GM15510 (cell line): Measurements from ENCODE around the gene PDZK1IP1.

Experiments used
- POLR2A ChIP-seq: IDR thresholded peaks from 3 replicates; pipeline ENCODE4 v1.6.1; 2011; ENCODE audit warnings: borderline replicate concordance; ENCODE audit not compliant: insufficient read length; ENCODE audit errors: extremely low read depth

Gene PDZK1IP1

GRCh38 chr1:47192458-47193384 is 2.9 kb upstream of the PDZK1IP1 start:
- TF ChIP-seq POLR2A, result no peak

- no peak for TF ChIP-seq POLR2A
Measured at GRCh38 chr1:47191940-47192457, 2.2 kb upstream of the PDZK1IP1 start.

DNA sequence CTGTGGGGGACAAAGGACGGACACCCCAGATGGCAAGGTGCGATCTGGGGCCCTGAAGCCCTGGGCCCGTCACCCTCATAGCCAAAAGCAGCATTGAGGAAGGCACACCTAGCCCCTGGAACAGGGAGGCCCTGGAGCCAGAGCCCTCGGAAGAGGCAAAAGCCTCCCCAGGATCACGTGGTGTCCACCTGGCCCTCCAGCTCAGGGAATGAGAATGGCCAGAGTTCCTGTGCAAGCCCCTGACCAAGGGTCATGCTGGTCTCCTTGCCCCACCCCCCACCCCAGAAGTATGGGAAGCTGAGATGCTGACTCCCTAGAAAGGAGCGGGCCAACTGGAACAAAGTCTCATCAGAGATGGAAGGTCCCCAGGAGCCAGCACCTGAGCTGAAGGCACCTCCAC is 1.0 kb upstream of the PDZK1IP1 start:
- TF ChIP-seq POLR2A, result no peak

GRCh38 chr1:47190509-47190855 is 646 bp upstream of the PDZK1IP1 start:
- TF ChIP-seq POLR2A, result no peak

DNA sequence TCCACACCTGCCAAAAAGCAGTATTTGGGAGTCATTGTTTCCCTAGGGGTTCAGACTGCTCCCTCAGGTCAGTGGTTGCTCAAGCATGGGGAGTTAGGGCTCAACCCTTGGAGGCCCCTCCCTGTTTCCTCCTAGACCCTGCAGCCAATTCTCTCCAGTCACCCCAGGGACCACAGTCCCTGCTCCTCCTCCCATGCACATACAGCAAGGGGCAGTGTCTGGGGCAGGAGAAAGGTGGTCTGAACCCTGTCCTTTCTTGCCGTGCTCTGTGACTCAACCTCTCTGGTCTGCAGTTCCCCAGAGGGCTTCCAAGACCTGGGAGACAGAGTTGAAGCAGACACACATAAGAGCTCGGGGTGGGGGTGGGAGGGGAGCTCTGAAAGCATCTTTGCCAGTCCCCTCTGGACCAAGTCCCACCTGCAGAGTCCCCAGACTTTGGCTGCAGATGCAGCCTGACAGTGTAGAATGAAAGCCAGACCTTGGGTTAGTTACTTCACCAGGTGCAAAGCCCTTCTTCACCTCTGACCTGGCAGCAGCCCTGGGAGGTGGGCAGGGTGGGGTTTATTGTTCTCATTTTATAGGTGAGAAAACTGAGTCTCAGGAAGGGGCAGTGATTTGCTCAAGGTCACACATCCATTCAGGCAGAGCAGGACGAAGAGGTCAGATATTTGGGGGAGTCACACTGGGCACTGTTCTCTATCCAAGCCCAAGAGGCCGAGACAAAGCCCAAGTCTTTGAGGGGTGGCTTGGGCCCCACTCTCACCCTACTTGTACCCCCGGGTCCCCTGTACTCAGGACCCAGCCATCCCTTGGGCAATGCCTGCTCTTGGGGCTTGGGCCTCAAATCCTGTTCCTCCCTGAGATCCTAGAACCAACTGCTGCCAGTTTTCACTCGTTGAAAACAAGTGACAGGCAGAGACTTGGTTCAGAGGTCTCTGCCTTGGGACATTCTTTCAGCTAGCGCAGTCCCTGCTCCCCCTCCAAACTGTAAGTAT is 748 bp downstream of the PDZK1IP1 start:
- TF ChIP-seq POLR2A, result no peak

GRCh38 chr1:47187926-47188250 is 1.9 kb downstream of the PDZK1IP1 start:
- no peak for TF ChIP-seq POLR2A

- TF ChIP-seq POLR2A, result no peak
Measured at GRCh38 chr1:47187231-47187925, 2.5 kb downstream of the PDZK1IP1 start.

DNA sequence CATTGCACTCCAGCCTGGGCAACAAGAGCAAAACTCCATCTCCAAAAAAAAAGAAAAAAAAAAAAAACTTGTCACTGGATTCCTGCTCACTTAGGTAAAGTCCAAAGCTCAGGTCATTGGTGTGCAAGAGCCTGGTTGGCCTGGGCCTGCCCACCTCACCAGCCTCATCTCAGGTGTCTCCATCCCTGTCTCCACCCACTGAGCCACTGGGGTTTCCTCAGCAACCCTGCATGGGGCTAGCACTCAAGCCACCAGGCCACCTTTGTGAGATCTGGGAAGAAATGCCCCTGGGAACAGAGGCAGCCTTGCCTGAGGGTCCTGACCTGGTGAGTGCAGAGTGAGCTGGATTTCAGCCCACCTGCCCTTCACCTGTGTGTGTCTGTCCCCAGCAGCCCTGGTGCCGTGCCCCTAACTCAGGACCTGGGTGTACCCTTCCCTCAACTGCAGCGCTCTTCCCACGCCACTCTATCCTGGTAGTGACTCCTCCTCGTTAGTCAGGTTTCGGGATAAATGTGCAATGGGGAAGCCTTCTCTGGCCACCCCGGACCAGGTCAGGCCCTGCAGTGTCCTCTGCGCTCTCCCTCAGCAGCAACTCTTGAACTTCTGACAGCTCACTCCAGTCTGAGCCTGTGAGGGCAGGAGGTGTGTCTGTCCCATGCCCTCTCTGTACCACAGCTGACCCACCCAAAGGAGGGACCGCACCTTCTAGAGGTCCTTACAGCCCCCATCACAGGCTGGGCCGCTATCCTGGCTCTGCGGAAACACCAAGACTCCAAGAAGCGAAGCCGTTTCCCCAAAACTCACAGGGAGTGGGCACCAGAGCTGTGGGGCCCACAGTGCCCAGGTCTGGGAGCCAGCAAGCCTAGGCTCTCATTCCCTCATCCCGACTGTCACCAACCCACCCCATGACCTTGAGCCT is 3.3 kb downstream of the PDZK1IP1 start:
- TF ChIP-seq POLR2A, result no peak

DNA sequence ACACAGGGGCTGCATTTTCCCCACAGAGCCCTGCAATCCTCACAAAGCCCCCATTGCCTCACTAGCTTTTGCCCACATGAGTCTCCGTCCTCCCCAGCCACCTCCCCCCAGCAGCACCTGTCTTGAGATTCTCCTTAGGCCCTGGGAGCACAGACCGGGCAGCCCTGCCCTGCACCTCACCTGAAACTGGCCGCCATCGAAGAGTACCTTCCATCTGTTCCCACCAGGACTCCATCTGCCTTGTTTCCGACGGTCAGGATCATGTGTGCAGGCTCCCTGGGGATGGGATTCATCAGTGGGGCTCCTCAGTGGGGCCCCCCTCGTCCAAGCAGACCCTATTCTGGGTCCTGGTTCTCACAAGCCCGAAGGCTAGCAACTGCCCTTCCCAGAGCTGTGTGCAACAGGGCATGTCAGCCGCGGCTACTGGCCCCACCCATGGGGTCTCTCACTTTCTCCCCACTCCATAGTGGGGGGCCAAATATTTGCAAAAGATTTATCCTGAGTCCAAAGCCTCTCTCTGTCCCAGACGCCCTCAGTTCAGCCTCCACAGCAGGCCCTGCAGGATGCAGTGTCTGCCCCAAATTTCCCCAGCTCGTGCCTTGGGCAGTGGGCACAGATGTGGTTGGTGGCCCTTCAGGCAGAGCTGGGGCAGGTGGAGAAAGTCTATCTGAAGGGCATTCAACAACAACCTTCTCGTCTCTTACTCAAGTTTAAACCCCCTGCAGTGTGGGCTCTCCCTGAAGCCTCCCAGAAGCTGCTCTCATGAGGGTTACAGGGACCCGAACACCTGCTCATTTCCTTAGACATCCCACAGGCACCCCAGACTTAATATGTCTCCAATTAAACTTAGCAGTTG is 4.8 kb downstream of the PDZK1IP1 start:
- TF ChIP-seq POLR2A, result no peak

DNA sequence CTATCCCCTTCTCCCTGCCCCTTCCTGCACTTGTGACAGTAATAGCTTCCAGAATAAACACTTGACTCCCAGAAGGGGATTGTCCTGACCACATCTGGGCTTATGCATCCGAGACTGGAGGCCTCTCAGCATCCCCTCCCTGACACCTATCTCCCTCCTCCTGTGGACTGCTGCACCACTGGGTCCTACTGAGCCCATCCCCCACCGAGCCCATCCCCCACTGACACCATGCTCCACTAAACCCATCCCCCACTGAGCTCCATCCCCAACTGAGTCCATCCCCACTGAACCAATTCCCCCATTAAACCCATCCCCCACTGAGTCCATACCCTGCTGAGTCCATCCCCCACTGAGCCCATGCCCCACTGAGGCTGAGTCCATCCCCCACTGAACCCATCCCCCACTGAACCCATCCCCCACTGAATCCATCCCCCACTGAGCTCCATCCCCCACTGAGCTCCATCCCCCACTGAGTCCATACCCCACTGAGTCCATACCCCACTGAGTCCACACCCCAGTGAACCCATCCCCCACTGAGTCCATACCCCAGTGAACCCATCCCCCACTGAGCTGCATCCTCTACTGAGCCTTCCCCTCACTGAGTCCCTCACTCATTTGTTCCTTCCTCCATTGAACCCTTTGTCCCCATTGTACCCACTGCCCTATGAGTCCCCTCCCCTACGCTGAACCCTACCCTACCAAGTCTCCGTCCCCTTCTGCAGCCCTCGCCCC is 5.6 kb downstream of the PDZK1IP1 start:
- no peak for TF ChIP-seq POLR2A

- TF ChIP-seq POLR2A, result no peak
Measured at GRCh38 chr1:47183308-47184089, 6.3 kb downstream of the PDZK1IP1 start.
